ENCODE results near the gene CWC15.

DNA sequence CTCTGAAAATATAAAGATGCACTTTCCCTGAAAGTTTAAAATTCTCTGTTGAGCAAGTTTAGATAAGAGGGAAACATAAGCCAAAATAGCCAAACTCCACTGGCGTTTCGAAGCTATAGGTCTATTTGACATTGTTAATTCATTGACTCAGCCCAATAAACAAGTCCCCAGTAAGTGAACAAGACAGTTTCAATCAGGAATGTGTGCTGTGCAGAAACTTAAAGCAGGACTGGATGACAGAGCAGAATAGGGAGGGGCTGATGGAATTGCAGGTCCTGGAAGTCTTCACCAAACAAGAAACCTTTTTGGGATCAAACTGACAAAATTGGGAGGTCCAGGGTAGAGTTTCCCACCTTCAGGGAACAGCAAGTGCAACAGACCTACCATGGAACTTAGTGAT is 42.8 kb upstream of the CWC15 start:
- TF ChIP-seq, protein P1, sequence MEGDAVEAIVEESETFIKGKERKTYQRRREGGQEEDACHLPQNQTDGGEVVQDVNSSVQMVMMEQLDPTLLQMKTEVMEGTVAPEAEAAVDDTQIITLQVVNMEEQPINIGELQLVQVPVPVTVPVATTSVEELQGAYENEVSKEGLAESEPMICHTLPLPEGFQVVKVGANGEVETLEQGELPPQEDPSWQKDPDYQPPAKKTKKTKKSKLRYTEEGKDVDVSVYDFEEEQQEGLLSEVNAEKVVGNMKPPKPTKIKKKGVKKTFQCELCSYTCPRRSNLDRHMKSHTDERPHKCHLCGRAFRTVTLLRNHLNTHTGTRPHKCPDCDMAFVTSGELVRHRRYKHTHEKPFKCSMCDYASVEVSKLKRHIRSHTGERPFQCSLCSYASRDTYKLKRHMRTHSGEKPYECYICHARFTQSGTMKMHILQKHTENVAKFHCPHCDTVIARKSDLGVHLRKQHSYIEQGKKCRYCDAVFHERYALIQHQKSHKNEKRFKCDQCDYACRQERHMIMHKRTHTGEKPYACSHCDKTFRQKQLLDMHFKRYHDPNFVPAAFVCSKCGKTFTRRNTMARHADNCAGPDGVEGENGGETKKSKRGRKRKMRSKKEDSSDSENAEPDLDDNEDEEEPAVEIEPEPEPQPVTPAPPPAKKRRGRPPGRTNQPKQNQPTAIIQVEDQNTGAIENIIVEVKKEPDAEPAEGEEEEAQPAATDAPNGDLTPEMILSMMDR (IDR thresholded peaks at IDR 0.05; ENCODE audit: low read depth, low read length), result no peak
- no peak for TF ChIP-seq EZH2phosphoT487 (IDR thresholded peaks at IDR 0.05; ENCODE audit: low read depth)

Measured in OCI-LY3 (cell line).